BJ (cell line): Measurements from ENCODE around the gene SOBP. TPM values are rescaled to one million over a fixed set of nuclear protein-coding genes. Genes with fewer than 3 reads are reported as not detected.

Experiments
- CTCF ChIA-PET: fragments of 350-600 bp; formaldehyde crosslinking; extraction: SDS; loops from one replicate; lab custom pipeline; 2021; ENCODE audit warnings: antibody characterized with exemption, inconsistent platforms; lab: Yijun Ruan, JAX
- POLR2A ChIA-PET: fragments of 300-600 bp; sonication (Branson Sonifier 250); formaldehyde crosslinking; extraction: SDS; loops from one replicate; lab custom pipeline; 2021; ENCODE audit warnings: antibody characterized with exemption; lab: Charles Lee
- DNase-seq: peaks from one replicate; pipeline ENCODE4 v3.0.0-alpha.2; 2011; ENCODE audit warnings: low read depth
- H3K27me3 ChIP-seq: 2 replicates; pipeline ENCODE4 v1.6.0; 2011; ENCODE audit warnings: low read length; ENCODE audit not compliant: control insufficient read depth, insufficient read depth
- H3K36me3 ChIP-seq: 2 replicates; pipeline ENCODE4 v1.5.1; 2011; ENCODE audit warnings: low read length; ENCODE audit not compliant: control insufficient read depth, insufficient read depth
- H3K4me3 ChIP-seq: 2 replicates; pipeline ENCODE4 v1.5.1; 2011; ENCODE audit warnings: low read depth, mild to moderate bottlenecking, control low read depth, low read length
- CTCF ChIP-seq: IDR thresholded peaks from 2 replicates; pipeline ENCODE4 v1.5.1; 2011; ENCODE audit warnings: low read depth, mild to moderate bottlenecking, control low read depth, inconsistent platforms, low read length, moderate library complexity; ENCODE audit not compliant: insufficient read depth
- polyA plus RNA-seq: library from polyadenylated mRNA; depleted of rRNA; stranded (reverse); fragments of >200 nt; gene quantifications from 2 replicates; pipeline ENCODE4 v1.2.3, GENCODE V29; 2011

The SOBP gene
- polyA plus RNA-seq, 1 experiment: not detected

GRCh38 chr6:107635057-107635515 is 145.2 kb downstream of the SOBP start:
- POLR2A ChIA-PET: no interaction called here
- Histone ChIP-seq H3K27me3 (peaks cover 9% of the 10 kb centered on the region; the same call in 1 of the 2 replicates), H3K36me3 (no peaks in the 10 kb centered on the region), H3K4me3 (no peak overlapping the region)
- DNase-seq: no peak
- CTCF ChIA-PET: no interaction called here
- TF ChIP-seq CTCF: no peak

GRCh38 chr6:107636486-107636885 is 146.6 kb downstream of the SOBP start:
- TF ChIP-seq CTCF: no peak
- H3K27me3 ChIP-seq: peaks cover 9% of the 10 kb centered on the region; the same call in 1 of the 2 replicates
- ChIA-PET CTCF (no interaction called here), POLR2A (no interaction called here)
- no peaks in the 10 kb centered on the region for H3K36me3 ChIP-seq
- DNase-seq: no peak
- no peak overlapping the region for H3K4me3 ChIP-seq

GRCh38 chr6:107637316-107638315 is 147.7 kb downstream of the SOBP start:
- Histone ChIP-seq H3K27me3 (peaks cover 10% of the 10 kb centered on the region; the same call in 1 of the 2 replicates), H3K4me3 (no peak overlapping the region), H3K36me3 (no peaks in the 10 kb centered on the region)
- DNase-seq: no peak
- CTCF ChIA-PET: no interaction called here
- POLR2A ChIA-PET: no interaction called here
- no peak for TF ChIP-seq CTCF

- H3K27me3 ChIP-seq: peaks cover 8% of the 10 kb centered on the region; the same call in 1 of the 2 replicates
- H3K36me3 ChIP-seq: no peaks in the 10 kb centered on the region
- DNase-seq: no peak
- no peak overlapping the region for H3K4me3 ChIP-seq
- POLR2A ChIA-PET: no interaction called here
- CTCF ChIA-PET: no interaction called here
- no peak for TF ChIP-seq CTCF
These were observed 148.6 kb downstream of the SOBP start for GRCh38 chr6:107638493-107638892.

- H3K4me3 ChIP-seq: no peak overlapping the region
- no peak for DNase-seq
- peaks cover 6% of the 10 kb centered on the region; the same call in 1 of the 2 replicates for H3K27me3 ChIP-seq
- CTCF ChIA-PET: no interaction called here
- POLR2A ChIA-PET: no interaction called here
- no peaks in the 10 kb centered on the region for H3K36me3 ChIP-seq
- no peak for TF ChIP-seq CTCF
These were observed 149.6 kb downstream of the SOBP start for GRCh38 chr6:107639511-107639910.
